Measurements from ENCODE around the gene APIP. TPM values are rescaled to one million over a fixed set of nuclear protein-coding genes. Genes with fewer than 3 reads are reported as not detected.

The APIP gene
- total RNA-seq, 1 donor from 2014 or later = 21.6 TPM

DNA sequence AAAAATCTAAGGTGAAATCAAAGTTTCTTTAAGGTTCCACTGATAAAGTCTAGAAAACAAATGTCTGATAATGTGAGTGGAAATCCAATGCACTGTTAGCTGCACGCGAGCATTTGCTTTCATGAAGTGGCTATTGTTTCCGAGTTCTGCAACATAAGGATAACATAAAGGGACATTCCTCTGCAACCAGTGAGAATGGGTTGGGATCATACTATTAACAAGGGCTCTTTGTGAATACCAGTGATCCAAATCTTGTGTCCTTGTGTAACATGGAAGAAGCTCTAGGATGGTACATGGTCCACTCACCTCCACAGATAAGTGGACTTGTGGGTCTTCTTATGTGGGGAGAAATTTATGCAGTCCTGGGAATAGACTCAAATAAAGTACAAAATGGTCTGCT, 24.6 kb downstream of the APIP start:
- intact Hi-C loops (cut with micrococcal nuclease) = loop anchor here (1.0 kb wide), 2 partner anchors 305 to 379 kb away; no protein-coding TSS in a partner anchor

- intact Hi-C loops (cut with micrococcal nuclease) = loop anchor here (1.0 kb wide), 3 partner anchors 305 to 501 kb away; no protein-coding TSS in a partner anchor
Observed at GRCh38 chr11:34890812-34891211, 25.4 kb downstream of the APIP start.

GRCh38 chr11:34890089-34890488, 26.1 kb downstream of the APIP start:
- intact Hi-C loops (cut with micrococcal nuclease) = loop anchor here (1.0 kb wide), 1 partner anchor 502 kb away; no protein-coding TSS in a partner anchor

DNA sequence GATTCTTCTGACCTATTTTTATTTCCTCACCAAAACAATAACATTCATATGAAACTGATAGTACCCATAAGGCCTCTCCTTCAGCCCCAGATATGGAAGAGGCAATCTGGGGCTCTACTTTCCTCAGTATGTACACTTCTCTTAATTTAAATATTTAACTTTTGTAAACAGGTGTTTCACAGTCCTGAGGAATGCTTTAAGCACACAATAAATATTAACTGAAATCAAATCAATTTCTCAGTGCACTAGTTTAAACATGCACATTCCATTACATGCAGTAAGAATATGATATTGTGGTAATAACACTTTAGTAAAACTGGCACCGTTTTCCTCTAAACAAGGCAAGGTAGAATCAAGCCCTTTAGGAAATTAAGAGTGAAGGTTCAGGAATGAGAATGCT, 28.9 kb downstream of the APIP start:
- intact Hi-C loops (cut with micrococcal nuclease) = no loop called here

DNA sequence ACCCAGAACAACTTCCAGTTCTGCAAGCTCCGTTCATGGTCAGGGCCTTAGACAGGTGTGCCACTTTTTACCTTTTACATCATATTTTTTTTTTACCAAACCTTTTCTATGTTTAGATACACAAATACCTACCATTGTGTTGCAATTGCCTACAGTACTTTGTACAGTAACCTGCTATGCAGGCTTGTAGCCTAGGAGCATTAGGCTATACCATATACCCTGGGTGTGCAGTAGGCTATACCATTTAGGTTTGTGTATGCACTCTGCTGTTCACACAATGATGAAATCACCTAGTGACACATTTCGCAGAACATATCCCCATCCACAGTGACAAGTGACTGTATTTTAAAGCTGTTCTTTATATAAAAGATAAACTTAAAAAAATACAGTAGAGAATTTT, 29.6 kb downstream of the APIP start:
- intact Hi-C loops (cut with micrococcal nuclease) = no loop called here

- intact Hi-C loops (cut with micrococcal nuclease) = no loop called here
Observed at GRCh38 chr11:34881900-34882299, 34.3 kb downstream of the APIP start.

DNA sequence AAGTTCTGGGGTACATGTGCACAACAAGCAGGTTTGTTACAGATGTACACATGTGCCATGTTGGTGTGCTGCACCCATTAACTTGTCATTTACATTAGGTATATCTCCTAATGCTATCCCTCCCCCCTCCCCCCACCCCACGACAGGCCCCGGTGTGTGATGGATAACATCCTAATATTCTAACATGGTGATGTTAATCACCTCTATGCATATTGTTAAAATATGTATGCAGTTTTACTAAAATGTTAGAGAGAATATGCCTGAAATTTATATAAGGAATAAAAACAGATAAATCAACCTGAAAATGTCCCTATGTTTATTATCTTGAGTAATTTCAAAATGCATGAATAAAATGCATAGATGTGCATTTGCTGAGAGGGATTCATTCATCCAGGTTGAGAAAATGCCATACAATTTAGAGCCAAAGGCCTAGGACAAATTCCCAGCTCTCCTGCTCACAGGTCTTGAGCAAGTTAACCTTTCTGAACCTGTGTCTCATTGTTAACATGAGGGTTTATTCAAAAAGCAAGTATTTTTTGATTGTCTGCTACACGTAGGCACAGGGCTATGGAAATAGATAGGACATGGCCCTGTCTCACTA, 38.7 kb downstream of the APIP start:
- intact Hi-C loops (cut with micrococcal nuclease) = no loop called here

GRCh38 chr11:34874202-34874601, 42.0 kb downstream of the APIP start:
- intact Hi-C loops (cut with micrococcal nuclease) = no loop called here

DNA sequence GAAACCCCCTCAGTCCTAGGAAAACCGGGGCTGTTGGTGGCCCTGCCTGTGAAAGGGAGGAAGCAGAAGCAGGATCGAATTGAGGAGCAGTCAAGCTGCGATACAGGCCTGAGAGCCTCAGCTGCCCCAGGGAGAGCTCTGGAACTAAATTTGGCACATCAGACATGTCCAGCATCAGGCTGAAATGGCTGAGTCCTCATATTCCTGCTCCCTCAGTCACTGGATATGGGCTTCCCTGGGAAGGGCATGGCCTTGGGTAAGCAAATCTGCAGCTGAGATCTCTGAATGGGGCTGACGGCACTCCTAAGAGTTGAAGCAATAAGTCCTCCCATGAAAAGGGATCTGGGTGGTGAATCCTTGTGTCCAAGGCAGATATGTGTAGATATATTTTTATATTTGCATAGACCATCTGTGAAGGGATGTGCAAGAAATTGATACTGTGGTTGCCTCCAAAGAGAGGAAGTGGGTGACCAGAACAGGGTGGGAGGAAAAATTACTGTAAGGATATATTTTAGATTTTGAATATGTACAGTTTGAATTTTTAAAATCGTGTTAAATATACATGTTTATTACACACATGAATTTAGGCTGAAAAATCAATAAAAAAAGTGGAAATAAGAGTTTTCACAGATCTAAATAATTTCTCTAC, 45.5 kb downstream of the APIP start:
- intact Hi-C loops (cut with micrococcal nuclease) = no loop called here

DNA sequence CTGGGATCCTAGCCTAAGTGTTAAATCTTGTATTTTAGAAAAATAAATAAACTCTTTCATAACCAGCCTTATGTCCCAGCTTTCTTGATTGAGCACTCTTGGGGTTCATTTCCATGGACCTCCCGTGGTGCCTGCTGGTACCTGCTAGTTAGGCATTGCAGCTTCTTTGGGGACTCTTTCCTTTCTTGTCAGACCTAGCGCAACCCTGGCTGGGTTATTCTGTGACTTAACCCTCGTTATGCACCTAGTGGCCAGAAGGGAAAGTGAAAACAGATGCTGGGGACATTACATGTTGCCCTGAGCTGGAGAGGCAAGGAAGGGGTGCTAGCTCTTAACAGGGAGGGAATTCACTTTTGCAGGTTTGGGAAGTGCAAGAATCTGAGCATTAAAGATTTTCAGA, 46.8 kb downstream of the APIP start:
- intact Hi-C loops (cut with micrococcal nuclease) = no loop called here

DNA sequence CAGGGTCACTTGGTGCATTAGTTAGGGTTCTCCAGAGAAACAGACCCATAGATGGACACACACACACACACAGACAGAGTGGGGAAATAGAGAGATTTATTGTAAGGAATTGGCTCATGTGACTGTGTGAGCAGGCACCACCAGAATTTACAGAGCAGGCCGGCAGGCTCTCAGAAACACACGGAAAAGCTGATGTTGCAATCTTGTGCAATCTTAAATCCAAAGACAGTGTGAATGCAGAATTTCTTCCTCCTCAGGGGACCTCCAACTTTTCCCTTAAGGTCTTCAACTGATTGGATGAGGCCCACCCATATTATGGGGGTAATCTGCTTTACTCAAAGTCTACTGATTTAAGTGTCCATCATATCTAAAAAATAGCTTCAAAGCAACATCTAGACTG, 49.8 kb downstream of the APIP start:
- intact Hi-C loops (cut with micrococcal nuclease) = no loop called here

GRCh38 chr11:34865261-34865660, 50.9 kb downstream of the APIP start:
- intact Hi-C loops (cut with micrococcal nuclease) = no loop called here

DNA sequence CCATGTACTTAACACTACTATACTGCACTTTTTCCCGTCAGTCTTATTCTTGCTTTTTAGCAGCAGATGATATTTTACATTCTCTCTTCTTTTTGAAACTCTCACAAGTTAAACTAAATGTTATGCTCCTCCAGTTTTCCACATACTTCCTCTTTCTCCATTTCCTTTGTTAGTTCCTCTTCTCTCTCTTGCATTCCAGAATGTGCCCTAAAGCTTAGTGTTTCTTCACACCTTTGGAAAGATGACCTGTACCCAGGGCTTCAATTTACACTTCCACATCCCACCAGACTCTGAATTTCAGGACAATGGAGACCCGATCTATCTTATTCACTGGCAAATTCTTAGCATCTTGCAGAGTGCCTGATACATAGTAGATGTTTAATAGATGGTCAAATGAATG, 51.8 kb downstream of the APIP start:
- intact Hi-C loops (cut with micrococcal nuclease) = no loop called here

- intact Hi-C loops (cut with micrococcal nuclease) = no loop called here
Observed at GRCh38 chr11:34863048-34863447, 53.1 kb downstream of the APIP start.

DNA sequence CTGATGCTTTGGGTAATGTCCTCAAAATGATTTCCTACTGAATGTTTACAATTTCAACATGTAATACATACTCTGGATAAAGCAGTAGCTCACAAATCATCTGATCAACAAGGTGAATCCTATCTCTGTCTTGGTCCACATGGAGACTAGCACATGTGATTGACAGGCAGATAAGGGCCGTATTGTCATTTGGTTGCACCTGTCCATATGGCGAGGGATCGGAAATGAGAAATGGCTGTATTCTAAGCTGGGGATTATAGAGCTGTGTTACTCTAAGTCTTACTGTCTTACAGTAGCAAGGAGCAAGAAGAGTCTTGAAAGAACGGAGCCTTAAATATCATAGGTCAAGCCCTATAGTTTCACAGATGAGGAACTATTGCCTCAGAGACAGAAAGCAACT, 55.7 kb downstream of the APIP start:
- intact Hi-C loops (cut with micrococcal nuclease) = no loop called here

DNA sequence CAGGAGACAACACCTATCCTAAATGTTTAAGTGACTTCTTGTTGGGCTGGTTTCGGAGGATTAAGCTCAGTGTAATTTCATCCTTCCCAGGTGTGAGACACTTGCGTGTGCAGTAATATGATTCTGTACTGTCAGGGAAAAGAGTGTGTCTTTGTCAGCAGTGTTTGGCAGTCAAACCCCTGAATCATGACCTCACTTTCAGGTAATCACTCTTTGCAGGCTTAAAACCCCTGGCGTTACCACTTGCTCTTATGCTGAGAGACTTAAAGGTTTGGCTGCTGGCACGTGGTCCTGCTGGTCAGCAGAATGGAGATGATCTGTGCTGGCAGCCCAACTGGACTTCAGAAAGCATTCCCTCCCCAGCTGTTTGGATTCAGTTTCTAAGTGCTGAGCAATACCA, 56.1 kb downstream of the APIP start:
- intact Hi-C loops (cut with micrococcal nuclease) = no loop called here

- intact Hi-C loops (cut with micrococcal nuclease) = no loop called here
Observed at GRCh38 chr11:34859496-34859895, 56.7 kb downstream of the APIP start.

DNA sequence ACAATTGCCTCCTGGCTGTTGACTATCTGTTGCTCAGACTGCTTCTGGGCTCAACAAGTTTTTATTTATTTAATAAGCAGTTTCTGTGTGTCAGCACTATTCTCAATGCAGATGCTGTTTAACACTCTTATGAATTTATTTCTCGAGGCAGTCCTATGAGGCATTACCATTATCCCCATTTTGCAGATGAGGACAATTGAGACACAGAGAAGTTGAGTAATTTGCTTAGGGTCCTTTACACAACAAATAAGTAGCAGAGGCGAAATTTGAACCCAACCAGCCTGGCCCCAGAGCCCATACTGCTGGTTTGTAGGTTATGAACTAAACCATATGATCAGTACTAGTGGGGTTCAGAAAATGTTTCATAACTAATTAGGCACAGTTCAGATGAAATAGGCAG, 58.7 kb downstream of the APIP start:
- intact Hi-C loops (cut with micrococcal nuclease) = no loop called here

- intact Hi-C loops (cut with micrococcal nuclease) = no loop called here
Observed at GRCh38 chr11:34856251-34856650, 59.9 kb downstream of the APIP start.

DNA sequence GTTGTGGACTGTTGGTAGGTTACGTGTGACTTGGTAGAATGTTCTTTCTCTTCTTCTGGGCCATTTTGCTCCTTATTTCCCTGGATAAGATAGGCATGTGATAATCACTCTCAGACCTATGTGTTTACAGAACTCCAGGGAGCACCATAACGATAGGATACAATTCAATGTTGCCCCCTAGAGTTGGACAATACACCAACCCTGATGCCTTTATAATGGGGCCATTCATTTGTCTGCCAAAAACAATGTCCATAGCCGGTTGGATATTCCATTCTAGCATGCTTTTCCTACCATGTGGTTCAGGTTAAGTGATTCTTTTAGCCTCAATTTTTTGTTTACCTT, 60.5 kb downstream of the APIP start:
- intact Hi-C loops (cut with micrococcal nuclease) = no loop called here

- intact Hi-C loops (cut with micrococcal nuclease) = no loop called here
Observed at GRCh38 chr11:34855021-34855753, 61.0 kb downstream of the APIP start.

DNA sequence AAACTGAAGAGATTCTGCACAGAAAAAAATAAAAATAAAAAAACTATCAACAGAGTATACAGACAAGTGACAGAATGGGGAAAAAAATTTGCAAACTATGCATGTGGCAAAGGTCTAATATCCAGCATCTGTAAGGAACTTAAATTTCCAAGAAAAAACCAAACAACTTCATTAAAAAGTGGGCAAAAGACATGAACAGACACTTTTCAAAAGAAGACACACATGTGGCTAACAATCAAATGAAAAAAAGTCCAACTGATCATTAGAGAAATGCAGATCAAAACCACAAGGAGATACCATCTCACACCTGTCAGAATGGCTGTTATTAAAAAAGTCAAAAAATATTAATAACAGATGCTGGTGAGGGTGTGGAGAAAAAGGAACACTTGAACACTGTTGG, 64.3 kb downstream of the APIP start:
- intact Hi-C loops (cut with micrococcal nuclease) = no loop called here

GRCh38 chr11:34850334-34850733, 65.8 kb downstream of the APIP start:
- intact Hi-C loops (cut with micrococcal nuclease) = no loop called here

Data from T-helper 1 cell treated with Interleukin-12 subunit alpha and Interleukin-12 subunit beta and Interleukin-4 antibody, amounts not matched to agents 30 ng/mL and 1 ng/mL, for 36 hours (primary cell).